H7 (cell line): Measurements from ENCODE around the gene ZNF282. TPM values are rescaled to one million over a fixed set of nuclear protein-coding genes. Genes with fewer than 3 reads are reported as not detected.

Experiments used
- DNase-seq: peaks from one replicate; pipeline ENCODE4 v3.0.0; 2012
- H3K27me3 ChIP-seq: 2 replicates; pipeline ENCODE4 v1.6.0; 2011; ENCODE audit warnings: mild to moderate bottlenecking, low read length; ENCODE audit not compliant: control insufficient read depth, insufficient read depth
- H3K36me3 ChIP-seq: replicated peaks from 2 replicates; pipeline ENCODE4 v1.5.1; 2011; ENCODE audit warnings: low read length; ENCODE audit not compliant: control insufficient read depth, insufficient read depth
- H3K4me3 ChIP-seq: 2 replicates; pipeline ENCODE4 v1.5.1; 2011; ENCODE audit warnings: low read depth, mild to moderate bottlenecking, control low read depth, low read length, moderate library complexity; ENCODE audit not compliant: insufficient read depth
- total RNA-seq: library from RNA; depleted of rRNA; stranded (reverse); fragments of >200 nt; shearing (Covaris generic); gene quantifications from 2 replicates; pipeline ENCODE4 v1.2.3, GENCODE V29; 2014

Gene ZNF282
- total RNA-seq, 1 experiment from 2014 or later, result 32.8 TPM

- no peak overlapping the region for H3K4me3 ChIP-seq
- H3K36me3 ChIP-seq, result peaks cover 58% of the 10 kb centered on the region
- DNase-seq, result no peak
- H3K27me3 ChIP-seq, result no peaks in the 10 kb centered on the region
Measured at GRCh38 chr7:149179241-149179640, 16.1 kb upstream of the ZNF282 start.

GRCh38 chr7:149180722-149181449 is 14.5 kb upstream of the ZNF282 start:
- Histone ChIP-seq H3K4me3 (no peak overlapping the region), H3K27me3 (no peaks in the 10 kb centered on the region), H3K36me3 (peaks cover 52% of the 10 kb centered on the region)
- no peak for DNase-seq

- H3K36me3 ChIP-seq, result peaks cover 50% of the 10 kb centered on the region
- no peaks in the 10 kb centered on the region for H3K27me3 ChIP-seq
- no peak for DNase-seq
- no peak overlapping the region for H3K4me3 ChIP-seq
Measured at GRCh38 chr7:149181450-149181790, 13.9 kb upstream of the ZNF282 start.

GRCh38 chr7:149184274-149184673 is 11.1 kb upstream of the ZNF282 start:
- Histone ChIP-seq H3K36me3 (peaks cover 24% of the 10 kb centered on the region), H3K27me3 (no peaks in the 10 kb centered on the region), H3K4me3 (no peak overlapping the region)
- DNase-seq, result no peak

GRCh38 chr7:149188213-149188612 is 7.1 kb upstream of the ZNF282 start:
- Histone ChIP-seq H3K4me3 (no peak overlapping the region), H3K36me3 (no peaks in the 10 kb centered on the region), H3K27me3 (no peaks in the 10 kb centered on the region)
- no peak for DNase-seq

- DNase-seq, result no peak
- Histone ChIP-seq H3K27me3 (no peaks in the 10 kb centered on the region), H3K4me3 (no peak overlapping the region), H3K36me3 (no peaks in the 10 kb centered on the region)
Measured at GRCh38 chr7:149188637-149189259, 6.6 kb upstream of the ZNF282 start.

- no peak for DNase-seq
- no peaks in the 10 kb centered on the region for H3K27me3 ChIP-seq
- no peak overlapping the region for H3K4me3 ChIP-seq
- no peaks in the 10 kb centered on the region for H3K36me3 ChIP-seq
Measured at GRCh38 chr7:149191851-149192250, 3.5 kb upstream of the ZNF282 start.

- H3K27me3 ChIP-seq, result no peaks in the 10 kb centered on the region
- no peak for DNase-seq
- H3K36me3 ChIP-seq, result peaks cover 15% of the 10 kb centered on the region
- peak overlapping the region; percentile 88 for H3K4me3 ChIP-seq
Measured at GRCh38 chr7:149194799-149195179, 557 bp upstream of the ZNF282 start.

- Histone ChIP-seq H3K27me3 (no peaks in the 10 kb centered on the region), H3K4me3 (peak overlapping the region; percentile 88), H3K36me3 (peaks cover 25% of the 10 kb centered on the region)
- DNase-seq, result peak; percentile 69
Measured at GRCh38 chr7:149196151-149196704, 882 bp downstream of the ZNF282 start.

GRCh38 chr7:149196705-149197171 is 1.4 kb downstream of the ZNF282 start:
- Histone ChIP-seq H3K36me3 (peaks cover 26% of the 10 kb centered on the region), H3K4me3 (peak overlapping the region; percentile 88), H3K27me3 (no peaks in the 10 kb centered on the region)
- DNase-seq, result peak; percentile 68

- Histone ChIP-seq H3K4me3 (no peak overlapping the region), H3K36me3 (peaks cover 28% of the 10 kb centered on the region), H3K27me3 (no peaks in the 10 kb centered on the region)
- DNase-seq, result no peak
Measured at GRCh38 chr7:149197675-149198074, 2.3 kb downstream of the ZNF282 start.

- DNase-seq, result no peak
- Histone ChIP-seq H3K36me3 (peaks cover 34% of the 10 kb centered on the region), H3K27me3 (no peaks in the 10 kb centered on the region), H3K4me3 (no peak overlapping the region)
Measured at GRCh38 chr7:149198161-149198816, 2.9 kb downstream of the ZNF282 start.

GRCh38 chr7:149199234-149199995 is 4.1 kb downstream of the ZNF282 start:
- H3K27me3 ChIP-seq, result no peaks in the 10 kb centered on the region
- H3K36me3 ChIP-seq, result peaks cover 36% of the 10 kb centered on the region
- no peak for DNase-seq
- H3K4me3 ChIP-seq, result no peak overlapping the region

GRCh38 chr7:149202831-149203231 is 7.5 kb downstream of the ZNF282 start:
- Histone ChIP-seq H3K4me3 (no peak overlapping the region), H3K27me3 (no peaks in the 10 kb centered on the region), H3K36me3 (peaks cover 50% of the 10 kb centered on the region)
- DNase-seq, result no peak
